GM23248 (cell line): ENCODE results near the gene SEMA3D. TPM values are rescaled to one million over a fixed set of nuclear protein-coding genes. Genes with fewer than 3 reads are reported as not detected.

ENCODE experiments used
- DNase-seq: peaks from one replicate; pipeline ENCODE4 v3.0.0-alpha.2; 2015
- H2AFZ ChIP-seq: fragments of 200-600 bp; sonication (generic); 2 replicates; pipeline ENCODE4 v1.6.1; 2016; ENCODE audit warnings: antibody characterized with exemption
- H3F3A ChIP-seq: fragments of 200-600 bp; sonication (generic); 2 replicates; pipeline ENCODE4 v1.6.1; 2016; ENCODE audit warnings: mild to moderate bottlenecking, antibody characterized with exemption, mixed run types; ENCODE audit not compliant: insufficient read depth
- H3K27ac ChIP-seq: fragments of 200-600 bp; sonication (generic); 2 replicates; pipeline ENCODE4 v1.5.1; 2016; ENCODE audit warnings: mild to moderate bottlenecking
- H3K27me3 ChIP-seq: fragments of 200-600 bp; sonication (generic); replicated peaks from 2 replicates; pipeline ENCODE4 v1.6.1; 2016; ENCODE audit warnings: mild to moderate bottlenecking; ENCODE audit not compliant: insufficient read depth
- H3K36me3 ChIP-seq: fragments of 200-600 bp; sonication (generic); 2 replicates; pipeline ENCODE4 v1.6.1; 2016; ENCODE audit warnings: low read depth, mild to moderate bottlenecking
- H3K4me1 ChIP-seq: fragments of 200-600 bp; sonication (generic); 2 replicates; pipeline ENCODE4 v1.6.1; 2016; ENCODE audit warnings: mild to moderate bottlenecking; ENCODE audit not compliant: insufficient read depth
- H3K4me2 ChIP-seq: fragments of 200-600 bp; sonication (generic); one replicate; pipeline ENCODE4 v1.6.1; 2016; ENCODE audit warnings: mild to moderate bottlenecking; ENCODE audit not compliant: unreplicated experiment
- H3K4me3 ChIP-seq: fragments of 200-600 bp; sonication (generic); 2 replicates; pipeline ENCODE4 v1.5.1; 2016; ENCODE audit warnings: mild to moderate bottlenecking
- H3K79me2 ChIP-seq: fragments of 200-600 bp; sonication (generic); 2 replicates; pipeline ENCODE4 v1.6.1; 2016; ENCODE audit warnings: mild to moderate bottlenecking; ENCODE audit not compliant: insufficient read depth
- H3K9ac ChIP-seq: fragments of 200-600 bp; sonication (generic); 2 replicates; pipeline ENCODE4 v1.6.1; 2016; ENCODE audit warnings: mild to moderate bottlenecking
- H3K9me2 ChIP-seq: fragments of 200-600 bp; sonication (generic); 2 replicates; pipeline ENCODE4 v1.6.1; 2016; ENCODE audit warnings: mixed run types, mild to moderate bottlenecking, moderate library complexity; ENCODE audit not compliant: insufficient read depth
- H3K9me3 ChIP-seq: fragments of 200-600 bp; sonication (generic); one replicate; pipeline ENCODE4 v1.6.1; 2017; ENCODE audit warnings: low read depth
- H4K20me1 ChIP-seq: fragments of 200-600 bp; sonication (generic); 2 replicates; pipeline ENCODE4 v1.6.0; 2016; ENCODE audit not compliant: insufficient read depth
- EZH2 ChIP-seq: fragments of 200-600 bp; sonication (generic); IDR thresholded peaks from 2 replicates; pipeline ENCODE4 v1.6.1; 2018; ENCODE audit warnings: antibody characterized with exemption, mild to moderate bottlenecking; ENCODE audit not compliant: insufficient read depth, poor library complexity, severe bottlenecking
- EZH2phosphoT487 ChIP-seq: fragments of 200-600 bp; sonication (generic); IDR thresholded peaks from 2 replicates; pipeline ENCODE4 v1.6.1; 2018; ENCODE audit warnings: antibody characterized with exemption, moderate library complexity, mild to moderate bottlenecking, low read depth; ENCODE audit not compliant: insufficient read depth
- WGBS, 2 experiments: methylation state at CpG; one replicate each; pipeline ENCODE4 v1.1.6; 2015 to 2017; ENCODE audit warnings: low lambda C conversion rate in 2 of 2, low coverage in 1 of 2; ENCODE audit errors: missing lambda C conversion rate in 2 of 2; 5-methylcytosine and 5-hydroxymethylcytosine counted together
- in situ Hi-C: fragments of 300-500 bp; cut with MboI; formaldehyde crosslinking; loops from 2 replicates; pipeline ENCODE4 v1.15.0; 2020
- polyA plus RNA-seq: library from polyadenylated mRNA; unstranded; fragments of >200 nt; fragmentation: Nextera tagmentation; extraction: Ambion mirVana; gene quantifications from 2 replicates; pipeline ENCODE4 v1.2.1, GENCODE V29; 2016
- total RNA-seq: library from RNA; depleted of rRNA; stranded (reverse); fragments of >200 nt; shearing (Covaris generic); gene quantifications from 2 replicates; pipeline ENCODE4 v1.2.3, GENCODE V29; 2014

The SEMA3D gene
- total and polyA plus RNA-seq, 2 experiments from 2014 or later, result 4.0 to 6.6 TPM

GRCh38 chr7:85162721-85163120 lies 24.1 kb downstream of the SEMA3D start:
- no peaks in the 10 kb centered on the region for H3K9me3 ChIP-seq
- H3K9ac ChIP-seq, result no peak overlapping the region
- no peaks in the 10 kb centered on the region for H3K36me3 ChIP-seq
- peak overlapping the region; percentile 20 for H3K4me3 ChIP-seq
- no peaks in the 10 kb centered on the region for H3K9me2 ChIP-seq
- in situ Hi-C loops, result no loop called here
- no peak overlapping the region for H3K27ac ChIP-seq
- TF ChIP-seq EZH2 (no peak), EZH2phosphoT487 (no peak)
- H3K79me2 ChIP-seq, result no peaks in the 10 kb centered on the region
- WGBS, 2 experiments, result 8 to 10% methylated on average over 4 of the region's 4 CpGs
- peak; percentile 53 for DNase-seq
- H2AFZ ChIP-seq, result peak overlapping the region; percentile 68
- peaks cover 14% of the 10 kb centered on the region; the same call in 1 of the 2 replicates for H3F3A ChIP-seq
- H3K4me1 ChIP-seq, result peaks cover 24% of the 10 kb centered on the region
- no peaks in the 10 kb centered on the region for H3K27me3 ChIP-seq
- peak overlapping the region; percentile 67 for H3K4me2 ChIP-seq
- H4K20me1 ChIP-seq, result no peaks in the 10 kb centered on the region

DNA sequence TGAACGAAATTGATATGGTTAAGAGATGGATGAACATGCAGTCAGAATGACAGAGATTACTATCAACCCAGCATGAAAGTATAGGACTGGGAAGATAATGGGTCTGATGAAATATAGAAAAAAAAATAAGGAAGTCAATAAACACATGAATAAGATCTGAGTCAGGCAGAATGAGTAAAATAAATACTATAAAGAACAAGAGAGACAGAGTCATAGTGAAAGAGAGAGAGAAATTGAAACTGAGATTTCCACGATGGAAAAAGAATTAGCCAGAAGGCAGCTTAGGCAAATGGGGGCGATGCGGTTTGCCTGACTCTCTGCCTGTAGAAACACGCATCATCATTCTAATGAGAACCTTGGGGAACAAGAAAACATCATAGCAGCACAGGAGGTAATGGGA lies 26.6 kb downstream of the SEMA3D start:
- H3K36me3 ChIP-seq, result no peaks in the 10 kb centered on the region
- WGBS, 2 experiments, result 42 to 51% methylated on average over 5 of the region's 5 CpGs
- H2AFZ ChIP-seq, result 0 out of 2 replicates have a peak overlapping the region, but pooled peaks have one; percentile 31
- no peaks in the 10 kb centered on the region for H4K20me1 ChIP-seq
- H3K4me2 ChIP-seq, result peak overlapping the region; percentile 84
- peak; percentile 74 for DNase-seq
- H3F3A ChIP-seq, result peaks cover 14% of the 10 kb centered on the region; the same call in 1 of the 2 replicates
- peak overlapping the region; percentile 39 for H3K27ac ChIP-seq
- no peaks in the 10 kb centered on the region for H3K9me2 ChIP-seq
- H3K27me3 ChIP-seq, result no peaks in the 10 kb centered on the region
- peak overlapping the region; percentile 63 for H3K4me3 ChIP-seq
- H3K79me2 ChIP-seq, result no peaks in the 10 kb centered on the region
- in situ Hi-C loops, result no loop called here
- peak overlapping the region; percentile 37 for H3K9ac ChIP-seq
- H3K9me3 ChIP-seq, result no peaks in the 10 kb centered on the region
- TF ChIP-seq EZH2phosphoT487, result peak; percentile 19; the same call in 1 of the 2 replicates
- TF ChIP-seq EZH2, result no peak
- peaks cover 24% of the 10 kb centered on the region for H3K4me1 ChIP-seq

DNA sequence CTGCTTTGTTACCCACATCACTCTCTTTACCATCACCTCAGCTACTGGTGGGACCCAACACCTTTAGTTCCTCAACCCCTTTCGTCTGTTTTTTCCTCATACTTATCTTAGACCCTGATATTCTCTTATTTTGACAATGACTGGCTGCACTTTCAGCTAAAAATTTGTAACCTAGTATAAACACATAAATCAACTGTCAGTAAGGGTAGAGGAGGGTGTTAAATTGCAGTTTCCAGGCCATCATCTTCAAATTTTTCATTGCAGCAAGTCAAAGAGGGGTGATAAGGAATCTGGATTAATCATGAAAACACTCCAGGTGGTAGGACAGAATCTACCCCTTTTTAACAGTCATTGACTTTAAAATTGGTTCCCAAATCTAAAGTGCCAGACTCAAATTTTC lies 27.9 kb downstream of the SEMA3D start:
- TF ChIP-seq EZH2phosphoT487 (no peak), EZH2 (no peak)
- no peak overlapping the region for H2AFZ ChIP-seq
- no peak overlapping the region for H3K27ac ChIP-seq
- no peaks in the 10 kb centered on the region for H3K27me3 ChIP-seq
- H4K20me1 ChIP-seq, result no peaks in the 10 kb centered on the region
- no peak overlapping the region for H3K4me3 ChIP-seq
- H3K9me2 ChIP-seq, result no peaks in the 10 kb centered on the region
- peaks cover 14% of the 10 kb centered on the region; the same call in 1 of the 2 replicates for H3F3A ChIP-seq
- DNase-seq, result no peak
- no peaks in the 10 kb centered on the region for H3K9me3 ChIP-seq
- H3K9ac ChIP-seq, result no peak overlapping the region
- no peaks in the 10 kb centered on the region for H3K79me2 ChIP-seq
- in situ Hi-C loops, result no loop called here
- 95 to 100% methylated on average over 1 of the region's 1 CpG for WGBS, 2 experiments
- H3K36me3 ChIP-seq, result no peaks in the 10 kb centered on the region
- peaks cover 24% of the 10 kb centered on the region for H3K4me1 ChIP-seq
- no peak overlapping the region for H3K4me2 ChIP-seq

- Histone ChIP-seq H3K36me3 (no peaks in the 10 kb centered on the region), H3K9me3 (no peaks in the 10 kb centered on the region), H3K79me2 (no peaks in the 10 kb centered on the region), H2AFZ (no peak overlapping the region), H3K4me3 (no peak overlapping the region), H3K4me1 (peaks cover 14% of the 10 kb centered on the region; the same call in 1 of the 2 replicates), H3F3A (no peaks in the 10 kb centered on the region), H3K27me3 (no peaks in the 10 kb centered on the region), H3K27ac (no peak overlapping the region), H3K4me2 (no peak overlapping the region), H4K20me1 (no peaks in the 10 kb centered on the region), H3K9ac (no peak overlapping the region), H3K9me2 (no peaks in the 10 kb centered on the region)
- in situ Hi-C loops, result no loop called here
- WGBS, 2 experiments, result 71 to 77% methylated on average over 1 of the region's 1 CpG
- TF ChIP-seq EZH2phosphoT487 (no peak), EZH2 (no peak)
- DNase-seq, result no peak
Measured at GRCh38 chr7:85156661-85157208, 30.1 kb downstream of the SEMA3D start.
